H1 (cell line): ENCODE measurements around the gene FKBP6.

ENCODE experiments used
- EP300 ChIP-seq, 2 experiments: IDR thresholded peaks; 1 replicate in 1 of 2; 2 replicates in 1 of 2; pipeline ENCODE4 v1.6.1; 2011 to 2012; ENCODE audit warnings: low read depth in 2 of 2, low read length in 2 of 2, mild to moderate bottlenecking in 2 of 2, borderline replicate concordance in 1 of 2, inconsistent platforms in 1 of 2, moderate library complexity in 1 of 2
- TF ChIP-seq, protein P1 (sequence below), 3 experiments: IDR thresholded peaks; 1 replicate in 2 of 3; 2 replicates in 1 of 3; pipeline versions ENCODE4 v1.5.1 to v1.6.1; 2011; ENCODE audit warnings: low read length in 3 of 3, mild to moderate bottlenecking in 3 of 3, inconsistent platforms in 2 of 3, low read depth in 1 of 3, moderate library complexity in 1 of 3; ENCODE audit not compliant: insufficient read depth in 1 of 3; ENCODE audit errors: control extremely low read depth in 1 of 3

DNA sequence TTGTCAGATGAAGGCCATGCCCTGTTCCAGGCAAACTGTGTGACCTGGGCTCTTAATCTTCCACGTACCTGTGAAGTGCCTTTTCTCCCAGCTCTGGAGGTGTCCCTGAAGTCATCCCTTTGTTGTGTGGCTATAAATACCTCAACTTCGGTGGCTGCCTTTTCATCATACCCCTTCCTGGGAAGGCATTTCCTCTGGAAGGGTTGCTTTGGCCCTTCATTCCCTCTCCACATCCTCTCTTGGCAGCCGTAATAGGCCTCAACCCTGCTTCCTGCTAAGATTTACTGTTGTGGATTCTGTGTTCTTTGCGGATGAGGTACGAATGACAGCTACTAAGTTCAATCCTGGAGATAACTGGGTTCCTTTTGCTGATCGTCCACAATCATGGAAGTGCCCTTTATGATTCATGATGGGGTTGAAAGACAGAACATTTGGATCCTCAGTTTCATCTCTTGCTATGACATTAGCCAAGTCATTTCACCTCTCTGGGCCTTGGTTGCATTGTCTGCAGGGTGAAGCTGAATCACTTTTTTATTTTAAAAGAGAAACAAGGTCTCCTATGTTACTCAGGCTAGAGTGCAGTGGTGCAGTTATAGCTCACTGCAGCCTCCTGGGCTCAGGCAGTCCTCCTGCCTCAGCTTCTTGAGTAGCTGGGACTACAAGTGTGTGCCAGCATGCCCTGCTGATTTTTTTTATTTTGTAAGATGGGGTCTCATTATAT lies 23.6 kb downstream of the FKBP6 start:
- no peak for TF ChIP-seq EP300 (IDR thresholded peaks at IDR 0.05; ENCODE audit: borderline replicate concordance in 1 of 2, low read depth in 2 of 2, low read length in 2 of 2)
- TF ChIP-seq, protein P1, sequence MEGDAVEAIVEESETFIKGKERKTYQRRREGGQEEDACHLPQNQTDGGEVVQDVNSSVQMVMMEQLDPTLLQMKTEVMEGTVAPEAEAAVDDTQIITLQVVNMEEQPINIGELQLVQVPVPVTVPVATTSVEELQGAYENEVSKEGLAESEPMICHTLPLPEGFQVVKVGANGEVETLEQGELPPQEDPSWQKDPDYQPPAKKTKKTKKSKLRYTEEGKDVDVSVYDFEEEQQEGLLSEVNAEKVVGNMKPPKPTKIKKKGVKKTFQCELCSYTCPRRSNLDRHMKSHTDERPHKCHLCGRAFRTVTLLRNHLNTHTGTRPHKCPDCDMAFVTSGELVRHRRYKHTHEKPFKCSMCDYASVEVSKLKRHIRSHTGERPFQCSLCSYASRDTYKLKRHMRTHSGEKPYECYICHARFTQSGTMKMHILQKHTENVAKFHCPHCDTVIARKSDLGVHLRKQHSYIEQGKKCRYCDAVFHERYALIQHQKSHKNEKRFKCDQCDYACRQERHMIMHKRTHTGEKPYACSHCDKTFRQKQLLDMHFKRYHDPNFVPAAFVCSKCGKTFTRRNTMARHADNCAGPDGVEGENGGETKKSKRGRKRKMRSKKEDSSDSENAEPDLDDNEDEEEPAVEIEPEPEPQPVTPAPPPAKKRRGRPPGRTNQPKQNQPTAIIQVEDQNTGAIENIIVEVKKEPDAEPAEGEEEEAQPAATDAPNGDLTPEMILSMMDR (IDR thresholded peaks at IDR 0.05; ENCODE audit: control extremely low read depth in 1 of 3, insufficient read depth in 1 of 3, low read depth in 1 of 3, low read length in 3 of 3) = no peak
